CMK (cell line): Measurements from ENCODE around the gene MFN2.
"Not testable (repeated sequence)": the region's sequence is repeated elsewhere in the genome, so short reads cannot be mapped to it uniquely, and the experiment has no call there.

ENCODE experiments used
- DNase-seq: peaks from one replicate; pipeline ENCODE4 v3.0.0-alpha.2; 2010; ENCODE audit warnings: low read depth

The MFN2 gene

DNA sequence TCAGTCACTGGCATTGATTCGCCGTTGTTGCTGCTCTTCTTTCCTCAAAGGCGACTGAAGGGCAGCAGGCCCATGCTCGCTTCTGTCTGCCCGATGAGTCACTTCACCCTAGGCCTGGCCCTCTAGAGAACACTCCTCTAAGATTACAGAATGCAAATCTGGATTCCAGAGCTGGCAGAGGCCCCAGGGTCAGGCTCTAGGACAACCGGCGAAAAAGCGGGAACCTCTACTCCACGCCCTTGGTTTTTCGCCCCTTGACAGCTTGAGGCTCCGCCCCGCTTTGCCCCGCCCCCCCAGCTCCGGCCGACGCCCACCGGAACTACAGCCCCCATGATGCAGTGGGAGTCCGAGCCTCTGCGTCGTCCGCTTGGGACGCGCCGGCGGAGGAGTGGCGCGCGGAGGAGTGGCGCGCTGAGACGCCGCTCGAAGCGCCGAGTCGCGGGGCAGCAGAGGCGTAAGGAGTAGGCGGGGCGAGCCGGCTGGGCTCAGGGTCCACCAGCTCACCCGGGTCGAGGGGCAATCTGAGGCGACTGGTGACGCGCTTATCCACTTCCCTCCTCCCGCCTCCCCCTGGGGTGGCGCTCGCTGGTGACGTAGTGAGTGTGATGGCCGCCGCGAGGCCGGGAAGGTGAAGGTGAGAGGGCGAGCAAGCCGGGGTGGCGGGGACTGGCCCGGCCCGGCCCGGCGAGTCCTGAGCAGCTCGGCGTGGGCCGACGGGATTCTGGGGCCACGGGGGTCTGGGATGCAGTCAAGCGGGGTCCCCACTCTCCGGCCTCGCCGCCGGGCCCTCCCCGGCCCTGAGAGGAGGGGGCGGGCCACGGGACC is at the start of gene MFN2:
MFN2 (plus strand) TSS at position 594 of the 825 bp plus-strand sequence. CDS start 8,725 bp downstream, outside the sequence.
- peak; percentile 98 for DNase-seq

DNA sequence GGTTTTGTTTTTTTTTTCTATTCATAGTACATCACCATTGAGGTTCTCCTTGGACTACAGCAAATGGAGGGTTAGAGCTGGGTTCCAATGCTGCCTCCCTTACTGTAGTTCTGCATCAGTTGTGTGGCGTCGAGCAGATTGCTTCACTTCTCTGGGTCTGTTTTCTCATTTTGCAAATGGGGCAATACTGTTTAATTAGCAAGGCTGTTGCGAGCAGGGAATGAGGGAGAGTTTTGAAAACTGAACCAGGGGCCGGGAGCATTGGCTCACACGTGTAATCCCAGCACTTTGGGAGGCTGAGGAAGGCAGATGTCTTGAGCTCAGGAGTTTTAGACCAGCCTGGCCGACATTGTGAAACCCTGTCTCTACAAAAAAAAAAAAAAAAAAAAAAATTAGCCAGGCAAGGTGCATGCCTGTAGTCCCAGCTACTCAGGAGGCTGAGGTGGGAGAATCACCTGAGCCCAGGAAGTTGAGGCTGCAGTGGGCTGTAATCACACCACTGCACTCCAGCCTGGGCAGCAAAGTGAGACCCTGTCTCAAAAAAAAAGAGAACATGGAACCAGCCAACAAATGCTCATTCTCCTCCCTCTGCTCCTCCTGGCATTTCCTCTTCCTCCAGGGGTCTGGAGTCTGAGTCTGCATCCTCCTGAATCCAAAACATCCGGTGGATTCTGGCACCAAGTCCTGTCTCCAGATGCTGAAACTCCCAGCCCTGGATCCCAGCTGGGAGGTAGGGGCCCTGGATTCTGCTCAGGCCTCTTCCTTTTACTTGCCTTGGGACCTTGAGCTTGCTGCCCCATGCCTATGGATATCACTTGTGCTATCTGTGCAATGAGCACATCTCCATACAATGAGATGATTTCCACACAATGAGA is 49.4 kb upstream of the MFN2 start:
- no peak for DNase-seq

DNA sequence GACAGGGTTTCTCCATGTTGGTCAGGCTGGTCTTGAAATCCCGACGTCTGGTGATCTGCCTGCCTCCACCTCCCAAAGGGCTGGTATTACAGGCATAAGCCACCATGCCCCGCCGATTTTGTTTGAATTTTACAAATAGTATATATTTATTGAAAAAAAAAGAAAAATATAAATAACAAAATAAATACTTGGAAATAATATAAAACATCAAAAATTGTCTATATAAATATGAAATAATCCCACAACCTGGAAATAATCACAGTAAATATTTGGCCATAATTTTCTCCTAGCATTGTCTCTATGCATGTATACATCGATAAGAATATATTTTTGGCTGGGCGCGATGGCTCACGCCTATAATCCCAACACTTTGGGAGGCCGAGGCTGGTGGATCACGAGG is 48.4 kb upstream of the MFN2 start:
- no peak for DNase-seq

DNA sequence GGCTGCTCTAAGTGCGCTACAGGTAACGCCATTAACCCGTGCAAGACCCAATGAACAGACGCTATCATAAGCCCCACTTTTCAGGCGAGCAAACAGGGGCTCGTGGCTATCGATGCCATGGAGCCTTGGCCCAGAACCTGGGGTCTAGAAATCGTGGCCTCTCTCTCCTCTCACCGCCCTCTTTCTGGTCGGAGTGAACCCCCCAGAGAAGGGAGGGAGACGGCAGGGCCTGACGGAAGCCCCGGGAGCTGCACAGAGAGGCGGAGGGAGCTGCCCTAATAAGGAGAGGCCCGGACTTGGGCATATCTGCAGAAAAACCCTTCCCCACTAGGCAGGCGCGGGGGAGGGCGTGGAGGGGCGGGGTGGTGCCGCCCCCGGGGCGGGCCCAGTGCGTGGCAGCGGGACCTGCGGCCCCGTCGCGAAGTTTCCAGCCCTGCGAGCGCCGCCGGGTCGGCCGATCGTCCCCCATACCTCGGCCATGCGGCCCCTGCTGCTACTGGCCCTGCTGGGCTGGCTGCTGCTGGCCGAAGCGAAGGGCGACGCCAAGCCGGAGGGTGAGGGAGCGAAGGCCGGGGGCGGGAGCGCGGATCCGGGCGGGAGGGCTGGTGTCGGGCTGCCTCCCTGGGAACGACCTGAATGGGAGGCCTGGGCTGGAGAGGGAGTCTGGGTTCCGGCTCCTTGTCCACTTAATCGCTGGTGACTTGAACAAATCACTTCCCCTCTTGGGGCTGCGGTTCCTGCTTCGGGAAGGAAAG is 45.8 kb upstream of the MFN2 start, which contains the start of gene PLOD1:
PLOD1 (plus strand) TSS at position 416 of the 755 bp plus-strand sequence; CDS start at position 479, 63 bp downstream.
- DNase-seq: peak; percentile 83

DNA sequence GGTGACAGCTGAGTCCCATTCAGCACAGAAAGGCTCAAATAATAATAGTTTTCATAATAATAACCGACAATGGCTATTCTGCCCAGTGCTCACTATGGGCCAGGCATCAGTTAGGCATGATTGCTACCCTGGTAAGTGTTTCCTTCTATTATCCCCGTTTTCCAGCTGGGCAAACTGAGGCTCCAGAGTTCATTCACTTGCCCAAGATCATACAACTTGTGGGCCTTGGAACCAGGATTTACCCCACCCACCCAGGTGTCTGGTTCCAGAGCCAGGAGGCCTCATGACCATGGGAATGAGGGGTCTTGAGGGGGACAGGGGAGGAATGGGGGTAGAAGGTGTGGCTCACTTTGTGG is 45.2 kb upstream of the MFN2 start:
- no peak for DNase-seq

DNA sequence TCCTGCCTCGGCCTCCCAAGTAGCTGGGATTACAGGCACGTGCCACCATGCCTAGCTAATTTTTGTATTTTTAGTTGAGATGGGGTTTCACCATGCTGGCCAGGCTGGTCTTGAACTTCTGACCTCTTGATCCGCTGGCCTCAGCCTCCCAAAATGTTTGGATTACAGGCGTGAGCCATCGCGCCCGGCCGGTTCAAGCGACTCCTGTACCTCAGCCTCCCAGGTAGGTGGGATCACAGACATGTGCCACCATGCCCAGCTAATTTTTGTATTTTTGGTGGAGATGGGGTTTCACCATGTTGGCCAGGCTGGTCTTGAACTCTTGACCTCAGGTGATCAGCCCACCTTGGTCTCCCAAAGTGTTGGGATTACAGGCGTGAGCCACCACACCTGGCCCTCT is 44.5 kb upstream of the MFN2 start:
- not testable (repeated sequence) for DNase-seq

DNA sequence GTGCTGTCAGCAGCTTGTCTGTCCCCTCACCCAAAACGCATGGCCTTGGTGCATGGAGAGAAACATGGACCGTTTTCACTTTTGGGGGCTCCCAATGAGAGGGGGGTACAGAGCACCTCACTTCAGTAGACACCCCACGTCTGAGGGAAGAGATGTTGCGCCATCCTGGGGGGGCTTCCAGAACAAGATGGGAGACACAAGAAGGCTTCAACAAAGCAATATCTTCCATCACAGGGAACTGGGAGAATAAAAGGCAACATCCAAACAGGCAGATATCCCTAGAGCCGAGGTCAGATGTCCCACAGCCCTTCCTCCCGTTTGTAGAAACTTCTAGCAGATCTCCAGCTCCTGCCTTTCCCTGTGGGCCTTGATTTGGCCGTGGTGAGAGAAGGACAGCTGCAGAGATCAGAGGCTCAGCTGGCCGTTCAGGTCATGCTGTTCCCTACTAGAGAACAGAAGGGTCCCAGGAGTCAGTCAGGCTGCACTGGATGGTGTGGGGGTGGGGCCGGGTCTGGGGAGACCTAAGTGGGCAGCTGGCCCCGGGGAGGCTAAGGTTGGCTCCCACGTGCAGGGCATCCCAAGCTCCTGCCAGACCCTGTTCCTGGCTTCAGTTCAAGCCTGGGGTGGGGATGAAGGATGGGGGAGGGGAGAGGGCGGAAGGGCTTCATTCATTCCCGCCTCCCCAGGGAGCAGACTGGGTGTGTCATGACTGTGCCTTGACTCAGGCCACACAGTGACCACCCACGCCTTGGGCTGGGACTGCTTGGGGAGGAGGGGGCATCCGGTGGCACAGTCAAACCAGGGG is 41.3 kb upstream of the MFN2 start:
- DNase-seq: no peak

DNA sequence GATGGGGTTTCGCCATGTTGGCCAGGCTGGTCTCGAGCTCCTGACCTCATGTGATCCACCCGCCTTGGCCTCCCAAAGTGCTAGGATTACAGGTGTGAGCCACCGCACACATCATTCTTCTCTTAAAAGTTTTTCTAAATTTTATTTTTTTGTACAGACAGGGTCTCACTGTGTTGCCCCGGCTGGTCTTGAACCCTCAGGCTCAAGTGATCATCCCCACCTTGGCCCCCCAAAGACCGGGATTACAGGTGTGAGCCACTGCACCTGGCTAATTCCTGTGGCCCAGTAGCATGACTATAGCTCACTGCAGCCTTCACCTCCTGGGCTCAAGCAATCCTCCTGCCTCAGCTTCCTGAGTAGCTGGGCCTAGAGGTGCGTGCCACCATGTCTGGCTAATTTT is 40.5 kb upstream of the MFN2 start:
- DNase-seq: not testable (repeated sequence)

DNA sequence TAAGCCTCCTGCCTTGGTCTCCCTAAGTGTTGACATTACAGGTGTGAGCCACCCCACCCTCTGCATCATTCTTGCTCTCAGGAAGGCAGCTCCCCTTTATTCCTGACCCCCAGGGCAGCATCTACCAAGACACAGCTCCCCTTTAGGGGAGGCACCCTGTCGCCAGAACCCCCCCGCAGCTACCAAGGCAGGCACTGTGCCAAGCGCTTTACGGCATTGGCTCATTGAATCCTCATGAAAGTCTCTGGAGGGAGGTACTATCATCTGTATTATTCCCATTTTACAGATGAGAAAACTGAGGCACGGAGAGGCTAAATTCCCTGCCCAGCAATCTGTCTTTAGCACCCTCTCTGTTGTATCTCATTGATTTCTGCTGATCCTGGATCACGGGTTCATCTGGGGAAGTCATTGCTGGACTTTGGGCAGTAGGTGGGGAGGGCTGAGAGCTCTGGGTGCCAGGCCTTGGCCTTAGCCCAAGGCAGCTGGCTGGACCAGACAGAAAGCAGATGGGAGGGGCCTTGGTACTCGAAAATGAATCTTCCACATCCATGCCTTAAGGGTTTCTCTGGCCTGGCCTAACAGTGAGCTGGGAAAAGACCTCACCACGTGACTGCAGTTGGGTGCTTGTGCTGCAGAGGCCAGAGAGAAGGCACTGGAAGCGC is 39.9 kb upstream of the MFN2 start:
- no peak for DNase-seq

DNA sequence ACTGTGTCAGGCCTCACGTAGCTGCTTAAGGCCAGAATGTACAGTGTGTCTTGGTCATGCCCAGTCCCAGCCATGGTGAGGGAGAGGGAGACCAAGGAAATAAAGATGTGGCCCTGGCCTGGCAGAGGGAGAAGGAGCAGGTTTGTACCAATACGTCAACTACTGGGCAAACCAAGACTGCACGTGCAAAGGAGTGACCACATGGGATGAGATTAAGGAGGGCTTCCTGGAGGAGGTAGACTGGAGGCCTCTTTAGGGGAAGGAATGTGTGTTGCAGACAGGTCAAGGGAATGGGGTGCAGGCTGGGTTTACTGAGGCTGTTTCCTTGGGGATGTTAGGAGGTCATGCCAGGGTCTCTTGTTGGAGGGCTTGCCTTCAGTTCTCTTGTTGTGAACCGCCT is 38.0 kb upstream of the MFN2 start:
- DNase-seq: no peak

DNA sequence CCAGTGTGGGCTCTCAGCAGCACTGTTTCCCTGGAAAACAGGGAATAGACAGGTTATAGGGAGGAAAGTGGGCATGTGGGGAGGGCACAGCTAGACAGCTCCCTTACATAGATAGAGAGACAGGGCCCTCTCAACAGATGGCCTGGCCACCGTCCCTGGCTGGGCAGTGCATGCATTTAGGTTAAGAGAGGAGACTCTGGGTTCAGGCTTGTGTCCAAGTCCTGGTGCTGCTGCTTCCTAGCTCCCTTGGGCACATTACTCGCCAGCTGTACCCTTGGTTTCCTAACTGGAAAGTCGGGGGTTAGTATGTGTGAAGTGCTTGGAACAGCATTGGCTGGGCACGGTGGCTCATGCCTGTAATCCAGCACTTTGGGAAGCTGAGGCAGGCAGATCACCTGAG is 36.6 kb upstream of the MFN2 start:
- no peak for DNase-seq

DNA sequence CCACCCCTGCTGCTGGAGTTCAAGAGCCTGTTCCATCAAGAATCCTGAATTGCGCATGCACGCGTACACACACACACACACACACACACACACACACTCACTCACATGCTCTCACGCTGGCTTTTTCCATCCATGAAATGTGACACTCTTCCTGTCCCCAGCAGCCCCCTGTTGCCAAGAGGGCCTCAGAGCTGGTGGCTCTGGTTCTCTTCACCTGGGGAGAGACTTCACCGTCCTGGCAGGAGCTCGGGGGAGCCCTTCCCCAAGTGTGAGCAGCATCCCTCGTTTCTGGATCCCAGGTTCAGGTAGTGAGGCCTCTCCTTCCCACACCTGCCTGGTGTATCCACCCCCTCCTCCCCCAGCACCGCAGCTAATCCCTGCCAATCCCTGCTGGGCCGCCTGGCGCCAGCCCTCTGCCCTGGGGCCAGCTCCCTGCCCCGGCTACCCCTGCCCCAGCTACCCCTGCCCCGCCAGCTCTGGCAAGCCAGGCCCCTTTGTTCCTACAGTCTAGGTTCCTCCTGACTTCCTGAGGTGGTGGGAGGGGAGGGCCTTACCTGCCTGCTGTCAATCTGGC is 35.8 kb upstream of the MFN2 start:
- no peak for DNase-seq

DNA sequence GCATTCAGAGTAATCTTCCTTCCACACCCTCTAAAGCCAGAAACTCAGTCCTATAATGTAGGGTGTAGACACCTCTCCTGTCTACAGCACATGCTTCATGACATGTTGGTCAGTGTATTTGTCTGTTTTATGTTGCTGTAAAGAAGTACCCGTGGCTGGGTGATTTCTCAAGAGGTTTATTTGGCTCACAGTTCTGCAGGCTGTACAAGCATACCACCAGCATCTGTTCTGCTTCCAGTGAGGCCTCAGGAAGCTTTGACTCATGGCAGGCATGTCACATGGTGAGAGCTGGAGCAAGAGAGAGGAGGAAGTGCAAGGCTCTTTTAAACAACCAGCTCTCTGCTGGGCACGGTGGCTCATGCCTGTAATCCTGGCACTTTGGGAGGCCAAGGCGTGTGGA is 33.6 kb upstream of the MFN2 start:
- DNase-seq: no peak

DNA sequence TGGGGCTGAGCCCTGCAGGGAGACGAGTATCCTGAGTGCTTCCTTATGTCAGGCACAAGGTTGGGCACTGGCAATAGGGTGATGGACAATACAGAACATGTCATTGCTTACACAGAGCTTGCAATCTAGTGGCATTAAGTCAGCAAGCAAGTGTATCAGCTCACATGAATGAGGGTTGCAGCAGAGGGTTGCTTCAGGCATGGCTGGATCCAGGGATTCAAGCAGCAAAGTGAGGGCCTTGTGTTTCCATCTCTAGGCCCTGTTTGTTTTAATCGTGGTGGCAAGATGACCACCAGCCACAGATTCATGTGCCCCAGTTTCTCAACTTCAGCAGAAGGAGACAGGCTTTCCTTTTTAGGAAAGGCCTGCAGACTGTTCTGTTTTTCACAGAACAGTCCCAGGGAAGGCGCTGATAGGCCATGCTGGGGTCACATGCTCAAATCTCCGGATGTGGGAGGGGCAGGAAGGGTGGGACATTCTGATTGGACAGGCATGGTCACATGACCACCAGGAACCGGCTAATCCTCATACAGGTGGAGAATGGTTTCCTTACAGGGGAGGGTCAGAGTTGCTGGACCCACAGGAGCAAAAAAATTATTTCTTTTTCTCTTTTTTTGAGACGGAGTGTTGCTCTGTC is 31.3 kb upstream of the MFN2 start:
- DNase-seq: peak; percentile 65

DNA sequence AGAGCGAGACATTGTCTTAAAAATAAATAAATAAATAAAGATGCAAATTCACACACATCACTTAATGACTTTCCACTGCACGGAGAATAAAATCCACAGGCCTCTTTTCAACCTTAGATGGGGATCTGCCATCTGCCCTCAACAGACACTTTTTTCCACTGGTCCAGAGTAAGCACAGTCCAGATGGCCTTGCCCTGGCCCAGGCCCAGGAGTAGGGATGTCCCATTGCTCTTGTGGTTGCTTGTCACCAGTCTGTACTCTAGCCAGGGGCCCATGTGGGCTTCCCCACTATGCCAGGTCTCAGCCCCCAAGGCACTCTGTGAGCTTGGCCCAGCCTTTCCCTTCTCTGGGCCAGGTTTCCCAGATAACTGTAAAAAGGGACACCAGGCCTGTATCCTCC is 28.3 kb upstream of the MFN2 start:
- DNase-seq: no peak

DNA sequence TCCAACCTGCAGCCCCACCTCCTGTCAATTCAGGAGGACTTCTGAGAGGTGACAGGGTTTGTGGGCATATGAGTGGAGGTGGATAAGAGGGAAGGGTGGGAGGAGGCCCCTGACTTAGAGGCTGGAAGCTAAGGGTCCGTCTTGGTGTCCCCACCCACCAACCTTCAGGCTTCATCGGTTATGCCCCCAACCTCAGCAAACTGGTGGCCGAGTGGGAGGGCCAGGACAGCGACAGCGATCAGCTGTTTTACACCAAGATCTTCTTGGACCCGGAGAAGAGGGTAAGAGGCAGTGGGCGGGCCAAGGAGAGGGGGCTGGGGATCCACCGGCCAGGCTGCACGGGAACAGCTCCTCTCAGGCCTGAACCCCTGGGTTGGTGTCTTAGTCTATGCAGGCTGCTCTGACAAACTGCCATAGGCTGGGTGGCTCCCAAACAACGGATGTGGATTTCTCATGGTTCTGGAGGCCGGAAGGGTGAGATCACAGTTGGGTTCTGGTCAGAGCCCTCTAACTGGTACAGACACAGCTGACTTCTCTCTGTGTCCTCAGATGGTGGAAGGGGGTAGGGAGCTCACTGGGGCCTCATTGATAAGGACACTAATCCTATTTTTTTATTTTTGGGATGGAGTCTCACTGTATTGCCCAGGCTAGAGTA is 27.7 kb upstream of the MFN2 start:
- no peak for DNase-seq

DNA sequence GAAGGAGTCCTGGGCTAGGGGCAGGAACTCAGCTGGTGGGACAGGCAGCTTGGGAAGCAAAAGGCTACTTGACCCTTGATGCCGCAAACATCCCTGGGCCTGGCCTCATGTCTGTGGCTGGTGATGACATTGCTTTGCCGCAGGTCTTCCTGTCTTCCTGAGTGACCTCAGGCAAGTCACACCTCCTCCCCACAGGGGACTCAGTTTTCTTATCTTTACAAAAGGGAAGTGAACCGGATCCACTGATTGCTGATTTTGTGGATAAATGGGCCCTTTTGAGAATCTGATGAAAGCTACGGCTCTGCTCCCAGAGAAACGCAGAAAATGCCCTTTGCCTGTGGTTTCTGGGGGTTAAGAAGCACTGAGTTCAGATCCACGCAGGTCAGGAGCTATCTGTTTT is 25.0 kb upstream of the MFN2 start:
- DNase-seq: no peak

DNA sequence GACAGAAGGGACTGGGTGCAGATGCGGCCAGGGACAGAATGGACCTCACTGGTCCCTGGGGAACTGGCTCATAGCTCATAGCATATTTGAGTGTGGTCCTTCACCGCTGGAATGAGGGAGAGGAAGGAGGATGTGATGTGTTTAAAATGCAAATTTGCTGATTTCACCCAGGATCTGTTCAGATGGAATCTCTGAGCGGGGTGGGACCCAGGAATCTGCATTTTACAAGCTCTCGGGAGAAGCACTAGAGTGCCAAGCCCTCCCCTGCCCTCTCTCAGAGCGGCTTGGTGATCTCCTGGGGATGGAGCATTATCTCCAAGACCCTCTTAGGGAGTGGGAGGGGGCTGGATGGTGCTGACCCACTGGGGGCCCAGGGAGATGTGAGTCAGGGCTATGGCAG is 22.8 kb upstream of the MFN2 start:
- DNase-seq: no peak

DNA sequence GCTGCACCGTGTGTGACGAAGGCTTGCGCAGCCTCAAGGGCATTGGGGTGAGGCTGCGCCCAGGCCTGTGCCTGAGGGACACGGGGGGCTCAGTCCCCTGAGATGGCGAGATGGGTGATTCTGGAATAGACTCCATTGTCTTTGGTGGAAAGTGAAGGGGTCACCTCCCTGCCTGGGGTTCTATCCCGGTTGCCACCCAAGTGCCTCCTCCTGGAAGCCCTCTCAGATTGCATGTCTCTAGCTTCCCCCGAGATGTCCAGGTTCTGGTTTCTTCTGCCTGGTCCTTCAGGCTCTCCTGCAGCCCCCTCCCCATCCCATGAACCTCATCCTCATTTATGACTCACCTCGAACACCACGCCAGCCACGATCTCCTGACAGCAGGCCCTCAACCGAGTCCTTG is 22.3 kb upstream of the MFN2 start:
- DNase-seq: no peak

DNA sequence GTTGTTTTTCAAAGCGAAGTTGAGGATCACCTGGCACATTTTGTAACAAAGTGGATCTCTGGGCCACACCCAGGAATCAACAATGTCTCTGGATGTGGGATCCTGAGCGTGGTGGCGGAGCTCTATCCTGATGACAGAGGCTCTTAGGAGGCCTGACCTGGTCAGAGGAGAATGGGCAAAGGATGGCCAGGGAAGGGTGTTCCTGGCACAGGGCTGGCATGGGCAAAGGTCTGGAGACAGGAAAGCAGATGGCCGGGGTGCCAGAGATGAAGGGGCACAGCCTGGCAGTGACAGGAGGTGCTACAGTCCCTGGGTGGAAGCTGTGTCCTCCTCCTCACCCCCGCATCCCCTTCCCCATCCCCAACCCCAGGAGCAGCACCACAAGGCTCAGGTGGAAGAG is 20.0 kb upstream of the MFN2 start:
- no peak for DNase-seq
